ENCODE measurements around the gene WNT10A.
"Not testable (repeated sequence)": the region's sequence is repeated elsewhere in the genome, so short reads cannot be mapped to it uniquely, and the experiment has no call there.

The WNT10A gene

DNA sequence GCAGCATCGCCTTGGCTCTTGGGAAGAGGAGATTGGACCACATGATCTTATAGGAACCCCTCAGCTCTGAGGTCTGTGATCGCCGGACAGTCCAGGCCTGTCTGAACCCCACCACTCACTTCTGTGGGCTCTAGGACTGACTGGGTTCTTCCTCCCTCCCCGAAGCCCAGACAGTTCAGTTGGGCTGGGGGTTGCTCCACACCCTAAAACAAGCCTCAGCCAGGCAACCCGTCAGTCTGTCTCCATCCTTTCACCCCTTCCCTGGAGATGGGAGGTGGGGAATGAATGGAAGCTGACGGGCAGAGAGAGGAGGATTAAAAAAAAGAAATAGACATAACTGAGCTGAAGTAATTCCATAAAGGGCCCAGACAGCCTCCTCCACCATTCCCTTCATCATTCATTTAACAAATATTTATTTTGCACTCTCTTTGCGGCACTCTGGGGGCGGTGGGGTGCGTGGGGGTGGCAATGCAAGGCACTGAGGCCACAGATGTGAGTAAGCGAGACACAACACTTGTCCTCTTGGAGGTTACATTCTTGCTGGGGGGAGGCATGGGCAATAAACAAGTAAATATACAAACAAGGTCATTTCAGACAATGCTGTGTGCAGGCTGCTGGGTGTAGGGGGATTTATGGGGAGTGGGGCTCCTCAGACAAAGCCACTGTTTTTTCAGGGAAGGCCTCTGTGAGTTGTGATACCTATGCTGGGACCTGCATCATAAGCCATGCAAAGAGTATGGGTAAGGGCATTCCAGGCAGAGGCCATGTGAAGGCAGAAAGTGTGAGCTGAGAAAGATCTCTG lies 12.9 kb downstream of the WNT10A start:
- no peak for DNase-seq (ENCODE audit: low read depth)

DNA sequence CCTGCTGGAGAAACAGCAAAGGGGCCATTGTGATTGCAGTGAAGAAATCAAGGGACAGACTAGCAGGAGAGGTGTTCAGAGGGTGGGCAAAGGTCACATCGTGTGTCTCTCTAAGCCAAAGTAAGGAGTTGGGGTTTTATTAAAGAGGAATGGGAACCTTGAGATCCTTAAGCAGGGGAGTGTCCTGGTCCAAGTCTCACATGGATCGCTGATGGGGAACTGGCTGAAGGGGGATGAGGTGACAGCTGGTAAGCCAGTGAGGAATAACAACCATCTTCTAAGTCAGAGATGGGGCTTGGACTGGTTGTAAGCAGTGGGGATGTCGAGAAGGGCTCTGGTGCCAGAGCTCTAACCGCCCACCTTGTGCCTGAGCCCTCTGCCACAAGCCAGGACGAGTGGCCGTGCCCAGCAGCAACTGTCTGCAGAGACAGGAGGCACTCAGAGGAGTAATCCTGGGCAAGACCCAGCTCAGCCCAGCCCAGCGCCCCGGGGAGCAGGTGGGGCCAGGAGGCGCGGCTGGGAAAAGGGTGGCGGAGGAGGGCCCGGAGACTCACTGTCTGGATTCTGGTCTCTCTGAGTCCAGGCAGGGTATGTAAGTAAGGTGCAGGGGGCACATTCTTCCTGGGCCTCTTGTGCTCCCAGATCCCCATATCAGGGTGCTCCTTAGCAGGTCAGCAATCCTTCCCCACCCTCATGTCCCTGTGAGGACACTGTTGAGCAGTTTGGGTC lies 13.7 kb downstream of the WNT10A start:
- DNase-seq (ENCODE audit: low read depth) = no peak

- DNase-seq (ENCODE audit: low read depth) = no peak
These were observed 14.2 kb downstream of the WNT10A start for GRCh38 chr2:218894880-218895157.

DNA sequence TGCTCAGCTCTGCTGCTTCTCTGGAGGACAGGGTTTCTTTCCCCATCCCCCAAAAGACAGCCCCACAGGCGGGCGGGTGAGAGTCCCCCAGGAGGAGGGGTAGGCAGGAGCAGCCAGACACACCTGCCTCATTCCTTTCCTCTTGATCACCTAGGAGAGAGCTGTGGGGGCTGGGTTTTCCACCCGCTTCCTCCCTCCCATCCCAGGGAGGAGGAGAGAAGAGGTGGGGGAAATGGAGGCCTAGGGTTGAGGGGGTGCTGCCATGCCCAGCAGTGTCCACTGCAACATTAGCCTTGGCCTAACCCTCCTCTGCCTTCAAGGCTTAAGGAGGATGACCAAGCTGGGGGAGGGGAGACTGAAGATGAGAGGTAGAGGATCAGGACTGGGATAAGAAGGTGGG lies 14.7 kb downstream of the WNT10A start:
- no peak for DNase-seq (ENCODE audit: low read depth)

DNA sequence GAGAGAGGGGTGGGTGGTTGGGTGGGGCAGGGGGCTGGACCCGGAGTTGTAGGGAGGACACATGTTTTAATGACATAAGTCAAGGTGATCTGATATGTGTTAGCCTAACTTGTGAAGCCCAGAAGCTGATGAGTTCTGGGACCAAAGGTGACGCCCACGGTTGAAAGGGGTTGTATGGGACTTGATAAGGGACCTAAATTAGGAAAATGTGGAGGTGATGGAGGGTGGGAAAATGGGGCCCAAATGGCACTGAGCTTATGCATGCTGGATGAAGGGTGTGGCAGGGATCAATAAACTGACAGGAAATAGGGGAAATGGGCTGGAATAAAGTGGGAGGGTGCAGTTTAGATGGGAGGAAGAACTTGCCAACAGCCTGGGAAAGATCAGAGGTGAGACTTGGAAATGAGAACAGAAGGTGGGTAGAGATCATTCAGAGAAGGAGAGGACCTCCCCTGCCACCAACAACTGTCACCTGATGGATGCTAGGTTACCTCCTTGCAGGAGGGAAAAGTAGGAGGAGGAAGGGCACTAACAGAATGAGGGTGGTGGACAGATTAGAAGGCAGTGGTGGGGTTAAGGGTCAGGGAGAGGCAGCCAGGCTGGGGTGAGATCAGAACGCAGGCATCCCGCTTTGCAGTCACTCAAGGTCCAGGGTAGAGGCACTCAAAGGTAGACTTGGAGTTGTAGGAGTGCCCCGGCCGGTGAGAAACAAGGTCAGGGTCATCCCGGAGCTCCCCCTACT lies 15.3 kb downstream of the WNT10A start:
- no peak for DNase-seq (ENCODE audit: low read depth)

DNA sequence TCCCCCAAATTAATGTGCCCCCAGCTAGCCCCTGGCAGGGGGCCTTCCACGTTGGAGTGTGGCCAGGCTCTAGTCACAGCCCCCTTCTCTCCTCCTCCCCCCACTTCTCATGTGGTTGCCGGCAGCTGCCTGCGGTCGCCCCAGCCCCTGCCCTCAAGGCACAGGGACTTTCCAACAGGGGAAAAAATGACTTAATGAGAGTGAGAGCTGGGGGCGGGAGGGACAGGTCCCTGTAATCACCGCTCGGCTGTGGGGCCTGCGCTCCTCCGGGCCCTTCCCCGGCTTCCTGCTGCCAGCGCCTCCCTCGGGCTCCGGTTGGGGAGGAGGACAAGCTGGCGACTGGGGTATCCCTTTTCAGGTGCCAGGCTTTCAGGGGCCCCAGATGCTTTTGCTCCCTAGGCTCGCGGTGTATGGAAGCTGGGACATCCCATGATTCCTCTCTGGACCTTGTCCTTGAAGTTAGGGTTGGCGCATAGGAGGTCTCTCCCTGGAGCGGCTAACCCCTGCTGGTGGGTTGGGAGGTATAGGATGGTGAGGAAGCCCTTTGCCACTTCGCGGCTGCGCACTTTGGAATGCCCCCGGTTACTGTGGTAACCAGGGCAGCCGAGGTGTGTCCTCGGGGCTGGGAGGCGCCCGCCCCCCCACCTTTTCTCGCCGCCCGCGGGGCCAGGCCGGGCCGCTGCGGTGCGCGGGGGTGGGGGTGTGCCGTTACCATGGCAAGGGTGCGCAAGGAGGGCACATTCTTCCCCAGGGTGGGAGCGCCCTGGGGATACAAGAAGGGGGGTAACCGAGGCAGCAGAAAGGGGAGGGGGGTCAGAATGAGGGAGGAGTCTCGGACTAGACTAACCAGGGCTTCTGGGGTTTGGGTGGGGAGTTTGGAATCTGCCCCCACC lies 16.1 kb downstream of the WNT10A start:
- DNase-seq (ENCODE audit: low read depth) = peak; percentile 69

DNA sequence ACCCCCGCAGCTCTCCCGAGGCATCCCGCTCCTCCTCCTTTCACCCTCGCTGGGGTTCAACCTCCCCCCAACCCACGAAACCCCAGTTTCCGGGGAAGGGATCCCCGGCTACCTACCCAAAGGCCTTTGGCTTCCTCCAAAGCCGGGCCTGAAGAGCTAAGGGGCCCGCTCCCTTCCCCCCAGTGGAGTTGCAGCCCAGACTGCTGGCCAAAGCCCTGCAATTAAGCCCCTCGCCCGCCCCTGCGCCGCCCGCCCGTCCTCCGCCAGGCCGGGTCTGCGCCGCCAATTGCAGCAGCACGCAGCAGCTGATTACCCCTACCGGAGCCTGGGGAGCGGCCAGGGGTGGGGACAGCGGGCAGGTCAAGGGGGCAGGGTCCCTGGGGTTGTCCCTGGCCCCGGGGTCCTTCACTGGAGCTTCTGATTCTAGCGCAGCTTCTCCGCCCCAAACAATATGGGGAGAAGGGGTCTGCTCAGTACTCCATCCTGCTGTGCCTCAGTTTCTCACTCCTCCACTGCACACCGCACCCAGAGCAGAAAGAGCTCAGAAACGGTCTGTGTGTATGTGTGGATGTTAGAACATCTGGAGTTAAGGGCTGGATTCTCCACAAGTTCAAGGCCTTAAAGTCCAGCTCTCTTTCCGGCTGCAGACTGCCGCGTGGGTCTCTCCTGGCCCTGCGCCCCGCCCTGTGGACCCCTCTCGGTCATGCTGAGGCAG lies 16.9 kb downstream of the WNT10A start:
- no peak for DNase-seq (ENCODE audit: low read depth)

- DNase-seq (ENCODE audit: low read depth) = peak; percentile 76
These were observed 17.6 kb downstream of the WNT10A start for GRCh38 chr2:218898109-218898878.

DNA sequence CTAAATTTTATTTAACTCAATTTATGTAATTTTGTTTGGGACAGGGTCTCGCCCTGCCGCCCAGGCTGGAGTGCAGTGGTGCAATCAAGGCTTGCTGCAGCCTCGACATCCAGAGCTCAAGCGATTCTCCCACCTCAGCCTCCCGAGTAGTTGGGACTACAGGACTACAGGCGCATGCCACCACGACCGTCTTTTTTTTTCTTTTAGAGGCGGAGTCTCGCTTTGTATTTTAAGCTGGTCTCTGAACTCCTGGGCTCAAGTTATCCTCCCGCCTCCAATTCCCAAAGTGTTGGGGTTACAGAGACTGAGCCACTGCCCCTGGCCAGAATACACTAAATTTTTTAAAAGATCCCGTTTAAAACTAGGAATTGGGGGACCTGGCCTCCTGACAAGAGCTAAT lies 18.5 kb downstream of the WNT10A start:
- DNase-seq (ENCODE audit: low read depth) = no peak

- DNase-seq (ENCODE audit: low read depth) = no peak
These were observed 21.8 kb downstream of the WNT10A start for GRCh38 chr2:218902427-218902826.

DNA sequence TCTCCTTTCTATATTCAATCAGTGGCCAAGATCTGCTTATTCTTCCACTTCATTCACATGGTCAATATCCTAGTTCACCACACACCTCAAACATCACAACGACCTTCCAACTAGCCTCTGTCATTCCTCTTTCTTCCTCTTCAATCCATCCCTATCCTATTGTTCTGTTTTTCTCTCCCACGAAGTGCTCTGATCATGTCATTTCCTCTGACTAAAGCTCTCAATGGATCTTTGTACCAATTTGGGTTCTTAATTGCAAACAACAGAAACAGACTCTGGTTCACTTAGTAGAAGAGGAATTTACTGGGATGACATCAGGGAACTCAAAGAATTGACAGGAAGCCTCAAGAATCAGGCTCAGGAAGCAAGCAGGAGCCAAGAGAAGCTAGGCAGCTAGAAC lies 23.5 kb downstream of the WNT10A start:
- no peak for DNase-seq (ENCODE audit: low read depth)

- peak; percentile 85 for DNase-seq (ENCODE audit: low read depth)
These were observed 28.3 kb downstream of the WNT10A start for GRCh38 chr2:218908721-218909619.

DNA sequence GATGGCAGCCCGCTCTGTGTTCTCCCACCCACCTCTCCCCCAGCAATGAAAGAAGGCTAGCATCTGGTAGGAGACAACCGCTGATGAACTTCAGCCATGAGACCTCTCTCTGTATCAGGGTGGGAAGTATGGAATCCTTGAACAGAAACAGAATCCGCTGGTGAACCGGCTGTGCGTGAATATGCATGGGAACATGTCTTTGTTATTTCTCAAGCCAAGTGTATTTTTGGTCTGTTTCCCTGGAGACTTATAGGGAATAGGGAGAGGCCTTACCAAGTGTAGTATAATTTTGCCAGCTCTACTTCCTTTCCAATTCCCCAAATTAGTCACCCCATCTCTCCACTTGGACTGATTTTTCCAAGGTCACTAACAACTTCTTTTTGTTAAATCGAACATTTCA lies 30.1 kb downstream of the WNT10A start:
- DNase-seq (ENCODE audit: low read depth) = no peak

- no peak for DNase-seq (ENCODE audit: low read depth)
These were observed 39.9 kb downstream of the WNT10A start for GRCh38 chr2:218920504-218920903.

DNA sequence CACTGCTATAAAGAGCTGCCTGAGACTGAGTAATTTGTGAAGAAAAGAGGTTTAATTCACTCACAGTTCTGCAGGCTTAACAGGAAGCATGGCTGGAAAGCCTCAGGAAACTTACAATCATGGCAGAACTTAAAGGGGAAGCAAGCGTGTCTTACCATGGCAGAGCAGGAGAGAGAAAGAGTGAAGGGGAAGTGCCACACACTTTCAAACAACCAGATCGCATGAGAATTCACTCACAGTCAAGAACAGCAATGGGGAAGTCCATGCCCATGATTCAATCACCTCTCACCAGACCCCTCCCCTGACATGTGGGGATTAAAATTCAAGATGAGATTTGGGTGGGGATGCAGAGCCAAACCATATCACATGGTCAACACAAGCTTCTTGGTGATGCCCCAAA lies 44.1 kb downstream of the WNT10A start:
- DNase-seq (ENCODE audit: low read depth) = no peak

- no peak for DNase-seq (ENCODE audit: low read depth)
These were observed 44.8 kb downstream of the WNT10A start for GRCh38 chr2:218925434-218925833.

DNA sequence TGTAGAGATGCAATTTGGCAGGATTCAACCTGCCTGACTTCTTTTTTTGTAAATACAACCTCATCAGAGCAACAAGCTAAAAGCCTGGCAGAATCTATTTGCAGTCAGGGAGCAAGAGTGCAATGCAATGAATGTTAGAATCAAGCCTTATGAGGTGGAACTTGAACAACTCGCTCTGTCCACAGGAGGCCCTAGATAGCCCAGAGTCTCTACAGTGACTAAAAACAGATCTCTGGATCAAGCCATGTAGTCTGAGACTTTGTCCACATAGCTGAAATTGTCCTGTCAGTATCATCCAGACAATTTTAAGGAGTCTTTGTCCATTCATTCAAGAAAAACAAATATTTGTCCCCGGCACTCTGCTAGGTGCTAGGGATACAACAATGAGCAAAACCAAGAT lies 46.8 kb downstream of the WNT10A start:
- DNase-seq (ENCODE audit: low read depth) = no peak

DNA sequence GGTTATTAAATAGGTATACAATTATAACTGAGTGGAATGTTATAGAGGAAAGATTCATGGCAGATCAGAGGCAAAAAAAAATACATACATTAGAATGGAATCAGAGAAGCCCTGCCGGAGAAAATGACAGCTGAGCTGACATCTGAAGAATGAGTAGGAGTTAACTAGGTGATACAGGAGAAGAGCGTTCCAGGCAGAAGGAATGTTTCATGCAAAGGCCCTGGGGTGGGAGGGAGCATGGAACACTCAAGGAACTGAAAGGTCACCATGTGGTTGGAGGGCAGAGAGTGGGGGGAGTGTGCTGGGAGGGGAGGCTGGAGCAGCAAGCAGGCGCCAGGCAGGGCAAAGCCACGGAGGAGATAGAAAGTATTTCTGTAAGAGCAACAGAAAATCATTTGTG lies 47.2 kb downstream of the WNT10A start:
- no peak for DNase-seq (ENCODE audit: low read depth)

DNA sequence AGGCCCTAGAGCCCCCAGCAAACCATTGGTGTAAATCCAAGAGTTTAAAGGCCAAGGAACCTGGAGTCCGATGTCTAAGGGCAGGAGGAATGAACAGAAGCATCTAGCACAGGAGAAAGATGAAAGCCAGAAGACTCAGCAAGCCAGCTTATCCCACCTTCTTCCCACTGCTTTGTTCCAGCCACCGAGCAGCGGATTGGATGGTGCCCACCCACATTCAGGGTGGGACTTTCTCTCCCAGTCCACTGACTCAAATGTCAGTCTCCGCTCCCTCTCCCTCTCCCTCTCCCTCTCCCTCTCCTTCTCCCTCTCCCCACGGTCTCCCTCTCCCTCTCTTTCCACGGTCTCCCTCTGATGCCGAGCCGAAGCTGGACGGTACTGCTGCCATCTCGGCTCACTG lies 49.8 kb downstream of the WNT10A start:
- DNase-seq (ENCODE audit: low read depth) = not testable (repeated sequence)

DNA sequence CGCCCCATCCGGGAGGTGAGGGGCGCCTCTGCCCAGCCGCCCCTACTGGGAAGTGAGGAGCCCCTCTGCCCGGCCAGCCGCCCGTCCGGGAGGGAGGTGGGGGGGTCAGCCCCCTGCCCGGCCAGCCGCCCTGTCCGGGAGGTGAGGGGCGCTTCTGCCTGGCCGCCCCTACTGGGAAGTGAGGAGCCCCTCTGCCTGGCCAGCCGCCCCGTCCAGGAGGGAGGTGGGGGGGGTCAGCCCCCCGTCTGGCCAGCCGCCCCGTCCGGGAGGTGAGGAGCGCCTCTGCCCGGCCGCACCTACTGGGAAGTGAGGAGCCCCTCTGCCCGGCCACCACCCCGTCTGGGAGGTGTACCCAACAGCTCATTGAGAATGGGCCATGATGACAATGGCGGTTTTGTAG lies 51.1 kb downstream of the WNT10A start:
- DNase-seq (ENCODE audit: low read depth) = not testable (repeated sequence)

Measured in activated T-cell treated with anti-CD3 and anti-CD28 coated beads for 1 hour (primary cell).